HG02938 (cell line): ENCODE results near the gene NDUFS5.
"Not testable (repeated sequence)": the region's sequence is repeated elsewhere in the genome, so short reads cannot be mapped to it uniquely, and the experiment has no call there.

Source experiments
- ATAC-seq: cut with Tn5 transposase; IDR thresholded peaks from one replicate; pipeline ENCODE4 v1.9.1; 2021; ENCODE audit warnings: mild to moderate bottlenecking, moderate library complexity; ENCODE audit not compliant: unreplicated experiment

The NDUFS5 gene

DNA sequence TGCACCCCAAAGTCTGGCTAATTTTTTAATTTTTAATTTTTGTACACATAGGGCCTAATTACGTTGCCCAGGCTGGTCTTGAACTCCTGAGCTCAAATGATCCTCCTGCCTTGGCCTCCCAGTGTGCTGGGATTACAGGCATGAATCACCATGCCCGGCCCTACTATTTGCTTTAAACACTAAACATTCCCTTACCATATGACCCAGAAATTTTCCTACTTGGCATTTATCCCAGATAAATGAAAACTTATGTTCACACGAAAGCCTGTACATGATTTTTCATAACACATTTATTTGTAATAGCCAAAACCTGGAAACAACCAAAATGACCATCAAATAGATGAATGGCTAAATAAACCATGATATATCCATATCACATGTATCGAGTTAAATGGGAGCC is 35.8 kb downstream of the NDUFS5 start:
- ATAC-seq, result no peak

DNA sequence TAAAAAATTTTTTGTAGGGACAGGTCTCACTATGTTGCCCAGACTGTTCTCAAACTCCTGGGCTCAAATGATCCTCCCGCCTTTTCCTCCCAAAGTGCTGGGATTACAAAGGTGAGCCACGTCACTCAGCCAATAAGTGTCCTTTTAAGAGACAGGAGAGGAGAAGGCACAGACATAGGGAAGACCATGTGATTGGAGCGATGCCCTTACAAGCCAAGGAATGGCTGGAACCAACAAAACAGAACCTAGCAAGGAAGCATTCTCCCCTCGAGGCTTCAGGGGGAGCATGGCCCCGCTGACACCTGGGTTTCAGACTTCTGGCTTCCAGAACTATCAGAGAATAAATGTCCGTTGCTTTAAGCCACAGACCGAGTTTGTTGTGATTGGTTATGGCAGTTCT is 37.0 kb downstream of the NDUFS5 start:
- ATAC-seq, result no peak

DNA sequence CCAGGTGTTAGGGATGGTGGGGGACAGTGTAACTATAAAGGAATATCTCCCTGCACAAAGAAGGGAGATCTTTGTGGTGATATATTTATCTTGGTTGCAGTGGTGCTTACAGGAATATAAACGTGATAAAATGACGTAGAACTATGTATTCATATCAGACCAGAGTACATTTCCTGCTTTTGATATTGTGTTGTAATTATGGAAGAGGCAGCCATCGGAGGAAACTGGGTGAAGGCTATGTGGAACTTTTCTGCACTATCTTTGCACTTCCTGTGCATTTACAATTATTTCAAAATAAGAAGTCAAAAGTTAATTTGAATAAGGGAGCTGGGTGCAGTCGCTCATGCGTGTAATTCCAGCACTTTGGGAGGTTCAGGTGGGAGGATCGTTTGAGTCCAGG is 37.6 kb downstream of the NDUFS5 start:
- ATAC-seq, result no peak

DNA sequence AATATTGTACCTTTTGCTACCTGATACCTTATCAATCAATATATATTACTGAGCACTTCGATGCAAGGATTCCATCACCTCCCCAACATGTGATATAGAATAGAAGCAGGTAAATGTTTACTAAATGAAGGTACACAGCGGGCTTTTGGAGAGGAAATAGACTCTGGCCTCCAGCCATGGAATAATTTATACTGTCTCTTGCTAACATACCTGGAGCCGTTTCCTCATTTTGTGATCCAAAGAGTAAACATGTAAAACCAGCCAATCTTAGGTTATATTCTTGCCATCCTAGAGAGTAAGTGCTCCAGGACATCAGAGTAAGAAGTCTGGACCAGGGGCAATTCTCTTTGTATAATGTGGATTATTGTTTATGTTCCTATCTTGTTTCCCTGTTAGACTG is 39.4 kb downstream of the NDUFS5 start:
- ATAC-seq, result no peak

DNA sequence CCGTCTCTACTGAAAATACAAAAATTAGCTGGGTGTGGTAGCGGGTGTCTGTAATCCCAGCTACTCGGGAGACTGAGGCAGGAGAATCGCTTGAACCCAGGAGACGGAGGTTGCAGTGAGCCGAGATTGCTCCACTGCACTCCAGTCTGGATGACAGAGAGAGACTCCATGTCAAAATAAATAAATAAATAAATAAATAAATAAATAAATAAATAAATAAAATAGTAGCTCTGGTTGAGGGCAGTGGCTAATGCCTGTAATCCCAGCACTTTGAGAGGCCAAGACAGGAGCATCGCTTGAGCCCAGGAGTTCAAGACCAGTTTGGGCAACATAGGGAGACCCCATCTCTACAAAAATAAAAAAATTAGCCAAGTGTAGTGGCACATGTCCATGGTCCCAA is 42.1 kb downstream of the NDUFS5 start:
- ATAC-seq, result not testable (repeated sequence)

DNA sequence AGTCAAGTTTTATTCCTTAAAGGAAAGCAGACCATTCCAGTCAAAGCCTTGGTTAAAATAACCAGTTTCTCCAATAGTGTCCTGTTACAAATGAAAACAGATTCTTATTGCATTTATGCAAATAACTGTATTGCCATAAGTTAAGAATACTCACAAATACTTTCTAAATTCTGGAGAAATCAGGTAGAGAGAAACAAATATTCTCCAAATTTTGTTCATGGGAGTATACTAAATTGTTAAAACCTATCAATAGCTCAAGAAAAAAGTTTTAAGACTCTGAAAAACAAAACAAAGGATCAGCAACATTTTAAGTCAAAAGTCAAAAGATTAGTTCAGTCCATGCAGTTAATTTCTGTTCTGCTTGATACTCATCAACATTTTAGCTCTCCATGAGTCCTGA is 45.4 kb downstream of the NDUFS5 start:
- not testable (repeated sequence) for ATAC-seq

DNA sequence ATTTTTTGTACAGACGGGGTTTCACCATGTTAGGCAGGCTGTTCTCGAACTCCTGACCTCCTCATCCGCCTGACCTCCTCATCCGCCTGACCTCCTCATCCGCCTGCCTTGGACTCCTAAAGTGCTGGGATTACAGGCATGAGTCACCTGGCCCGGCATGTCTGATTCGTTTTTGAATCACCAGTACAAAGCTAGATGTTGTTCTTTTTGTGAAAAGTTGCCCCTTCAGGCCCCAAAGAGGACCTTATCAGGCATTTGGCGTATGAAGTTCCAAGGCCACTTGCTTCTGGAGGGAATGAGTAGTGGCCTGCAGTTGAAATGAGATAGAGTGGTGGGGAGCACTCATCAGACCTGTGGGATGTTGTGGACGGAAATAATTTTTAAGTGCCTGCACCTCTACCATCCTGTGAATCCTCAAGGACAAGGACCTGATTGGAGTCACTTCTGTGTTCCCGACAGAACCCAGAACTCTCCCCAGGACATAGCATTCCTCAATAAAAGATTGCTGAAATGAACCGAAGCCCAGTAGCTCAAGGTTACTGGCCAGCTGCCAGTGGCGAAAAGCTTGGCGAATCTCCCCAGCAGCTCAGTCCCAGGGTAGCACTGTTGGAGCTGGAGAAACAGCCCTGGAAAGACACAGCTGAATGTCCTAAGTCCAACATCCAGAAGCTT is 50.1 kb downstream of the NDUFS5 start:
- no peak for ATAC-seq

DNA sequence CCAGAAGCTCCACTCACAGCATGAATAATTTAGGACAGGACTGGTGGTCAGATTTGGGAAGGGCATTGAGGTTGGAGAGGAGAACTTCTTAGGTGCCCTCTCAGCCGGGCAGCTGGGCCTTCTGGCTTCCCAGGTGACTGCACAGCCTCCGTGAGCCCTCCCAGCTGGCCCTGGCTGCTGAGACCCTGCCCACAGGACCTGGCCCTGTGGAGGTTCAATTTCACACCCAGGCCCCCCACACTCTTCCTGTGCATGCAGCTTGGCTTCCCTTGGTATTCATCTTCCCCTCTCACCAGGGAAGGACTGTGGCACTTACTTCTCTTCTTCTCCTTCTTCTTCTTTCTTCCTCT is 50.6 kb downstream of the NDUFS5 start:
- ATAC-seq, result no peak

DNA sequence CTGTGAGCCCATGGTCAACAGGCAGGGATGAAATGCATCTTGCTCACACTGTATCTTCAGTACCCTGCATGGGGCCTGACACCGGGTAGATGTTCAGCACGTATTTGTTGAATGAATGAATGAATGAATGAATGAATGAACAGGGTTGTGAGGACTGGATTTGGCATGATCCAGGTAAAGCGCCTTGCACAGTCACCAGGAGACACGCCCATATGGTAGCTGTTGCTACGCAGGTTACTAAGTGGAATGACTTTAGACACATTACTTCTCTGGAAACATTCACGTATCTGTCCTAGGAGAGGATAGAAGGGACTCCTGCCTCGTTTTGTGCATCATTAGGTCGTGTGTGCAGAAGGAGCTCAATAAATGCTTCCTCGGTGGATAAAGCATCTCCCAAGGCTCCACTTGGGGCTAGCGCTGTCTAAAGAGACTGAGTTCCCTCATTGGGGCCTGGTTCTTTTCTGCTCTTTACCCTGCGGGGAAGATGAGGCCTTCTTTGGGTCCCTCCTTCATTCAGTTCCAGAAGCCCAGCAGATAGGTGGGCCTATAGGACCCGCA is 54.2 kb downstream of the NDUFS5 start:
- ATAC-seq, result no peak

DNA sequence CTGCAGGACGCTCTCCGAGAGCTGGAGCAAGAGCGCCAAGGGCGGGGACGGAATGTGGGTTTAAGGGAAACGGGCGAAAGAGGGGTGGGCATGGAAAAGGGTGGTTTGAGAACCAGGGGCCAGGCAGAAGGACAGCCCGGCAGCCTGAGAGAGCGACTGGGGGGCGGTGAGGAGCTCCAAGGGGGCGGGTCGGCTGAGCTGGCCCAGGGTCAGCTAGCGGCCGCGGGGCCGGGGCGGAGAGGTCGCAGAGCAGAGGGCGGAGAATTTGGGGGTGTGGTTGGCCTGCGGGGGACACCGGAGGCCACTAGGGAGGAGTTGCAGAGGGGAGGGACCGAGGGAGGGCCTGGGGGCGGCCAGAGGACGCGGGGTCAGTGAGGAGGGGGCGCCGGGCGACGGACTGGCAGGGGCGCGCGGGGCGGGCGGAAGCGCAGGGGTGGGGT is 54.7 kb downstream of the NDUFS5 start:
- ATAC-seq, result no peak

DNA sequence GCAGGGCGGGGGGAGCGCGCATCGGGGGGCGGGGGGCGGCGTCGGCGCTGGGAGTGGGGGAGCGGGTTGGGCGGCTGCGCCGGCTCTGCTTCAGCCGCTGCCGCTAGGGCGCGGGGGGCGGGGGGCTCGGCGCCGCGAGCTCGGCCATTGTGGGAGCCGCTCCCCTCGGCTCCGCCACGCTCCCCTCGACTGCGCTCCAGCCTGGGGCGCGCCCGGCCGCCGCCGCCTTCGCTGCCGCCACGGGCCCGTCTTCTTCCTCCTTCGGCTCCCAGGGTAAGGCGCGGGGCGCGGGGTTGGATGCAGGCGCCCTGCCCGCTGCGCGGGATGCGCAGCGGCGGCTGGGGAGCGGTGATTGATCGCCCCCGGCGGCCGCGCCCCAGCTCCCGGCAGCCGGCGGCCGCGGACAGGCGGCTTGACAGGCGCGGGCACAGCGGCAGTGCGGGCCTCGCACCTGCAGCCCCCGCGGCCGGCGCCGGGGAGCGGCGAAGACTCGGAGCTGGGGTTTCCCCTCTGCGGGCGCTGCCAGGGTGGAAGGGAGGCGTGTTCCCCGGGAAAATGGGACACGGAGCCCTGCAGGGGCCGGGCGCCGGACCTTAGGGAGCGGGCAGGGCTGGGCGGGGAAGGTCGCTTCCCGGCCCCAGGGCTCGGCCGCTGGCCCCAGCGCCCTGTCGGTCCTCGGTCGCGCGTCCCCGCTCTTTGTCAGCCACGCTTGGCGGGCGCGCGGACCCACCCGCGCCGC is 55.3 kb downstream of the NDUFS5 start:
- no peak for ATAC-seq

DNA sequence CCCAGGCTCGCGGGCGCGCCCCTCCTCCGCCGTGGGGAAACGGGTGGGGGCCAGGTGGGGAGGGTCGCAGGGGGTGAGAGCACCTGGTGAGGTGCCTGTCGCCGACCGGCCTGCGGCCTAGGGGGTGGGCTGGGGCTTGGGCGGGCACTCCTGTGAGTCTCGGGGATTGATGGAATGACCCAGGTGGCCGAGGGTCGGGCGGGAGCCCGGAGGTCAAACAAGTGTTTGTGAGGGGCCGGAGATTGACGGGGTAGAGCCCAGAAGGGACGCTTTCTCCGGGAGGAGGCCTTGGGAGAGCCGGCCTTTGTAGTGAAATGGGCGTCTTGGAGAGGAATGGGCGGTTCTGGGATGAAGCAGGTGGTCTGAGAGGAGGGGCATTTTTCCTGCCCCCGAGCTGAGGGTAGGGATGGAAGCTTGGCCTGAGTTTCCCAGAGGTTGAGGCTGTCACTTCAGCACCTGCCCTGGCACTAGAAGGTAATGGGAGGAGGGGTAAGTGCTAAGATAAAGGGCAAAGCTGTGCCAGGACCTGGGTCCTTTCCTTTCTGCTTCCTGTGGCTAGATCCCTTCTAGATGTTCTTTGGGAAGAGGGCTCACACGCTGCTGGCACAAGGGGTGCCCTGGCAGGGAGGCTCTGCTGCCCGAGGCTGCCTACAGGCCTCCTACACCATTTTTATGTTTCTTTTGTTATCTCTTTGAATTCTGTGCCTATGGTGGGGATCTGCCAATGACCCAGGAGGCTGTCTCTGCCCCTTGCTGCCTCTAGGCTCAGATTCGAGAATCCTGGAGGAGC is 56.1 kb downstream of the NDUFS5 start:
- no peak for ATAC-seq

DNA sequence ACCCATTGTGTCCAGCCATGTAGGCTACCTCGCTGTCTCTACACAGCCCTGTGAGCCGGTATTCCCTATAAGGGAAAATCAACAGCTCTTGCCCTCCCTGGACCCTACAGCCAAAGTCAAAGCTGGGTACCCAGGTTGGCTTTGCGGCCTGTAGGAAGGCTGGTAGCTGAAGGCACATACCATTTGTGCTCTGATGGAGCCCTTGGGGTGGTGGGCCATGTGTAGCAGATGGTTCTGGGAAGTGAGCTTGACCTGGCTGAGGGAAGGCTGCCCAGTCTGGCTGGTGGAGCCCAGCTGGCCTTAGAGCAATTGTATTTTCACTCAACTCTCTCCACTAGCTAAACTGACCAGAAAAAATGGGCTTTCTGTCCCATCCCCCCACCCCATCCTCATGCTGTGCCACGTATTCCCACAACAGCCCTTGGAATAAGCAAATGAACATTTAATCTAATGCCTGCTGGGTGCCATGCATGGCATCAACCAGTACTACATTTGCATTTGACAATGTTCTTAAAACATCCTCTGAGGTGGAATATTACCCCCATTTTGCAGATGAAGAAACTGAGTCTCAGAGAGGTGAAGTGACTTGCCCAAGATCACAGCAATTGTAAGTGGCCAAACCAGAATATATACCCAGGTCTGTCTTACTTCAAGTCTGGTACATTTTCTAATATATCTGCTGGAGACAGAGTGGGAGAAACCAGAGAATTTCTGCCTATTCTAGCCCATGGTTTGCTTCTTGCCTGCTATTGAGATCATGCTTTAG is 56.8 kb downstream of the NDUFS5 start:
- ATAC-seq, result no peak

DNA sequence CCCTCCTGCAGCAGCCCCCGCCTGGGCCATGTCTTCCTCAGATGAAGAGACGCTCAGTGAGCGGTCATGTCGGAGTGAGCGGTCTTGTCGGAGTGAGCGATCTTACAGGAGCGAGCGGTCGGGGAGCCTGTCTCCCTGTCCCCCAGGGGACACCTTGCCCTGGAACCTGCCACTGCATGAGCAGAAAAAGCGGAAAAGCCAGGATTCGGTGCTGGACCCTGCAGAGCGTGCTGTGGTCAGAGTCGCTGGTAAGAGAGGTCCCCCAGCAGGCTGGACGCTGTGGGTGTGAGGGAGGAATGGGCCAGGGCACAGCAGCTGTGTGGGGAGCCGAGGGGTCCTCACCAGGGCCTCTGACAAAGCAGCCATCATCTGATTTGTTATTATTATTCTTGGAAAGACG is 58.0 kb downstream of the NDUFS5 start:
- ATAC-seq, result no peak
